IMR-90 (cell line): ENCODE results near the gene EIF3I. TPM values are rescaled to one million over a fixed set of nuclear protein-coding genes. Genes with fewer than 3 reads are reported as not detected.
A peak's percentile ranks its signal among the peaks of the same experiment; 100 is the strongest.

Experiments
- ATAC-seq: fragments of 200-7000 bp; cut with Tn5 transposase; 2 replicates; pipeline ENCODE4 v1.9.1; 2020; ENCODE audit warnings: low read depth, mild to moderate bottlenecking, moderate library complexity
- BruUV-seq: library from RNA; stranded (reverse); fragments of 400-500 nt; replicated peaks from 2 replicates; lab custom pipeline; 2021; lab: Mats Ljungman, UMichigan
- CTCF ChIA-PET: fragments of 300-600 bp; formaldehyde crosslinking; extraction: SDS; loops from one replicate; lab custom pipeline; 2021; ENCODE audit warnings: antibody characterized with exemption; lab: Yijun Ruan, JAX
- POLR2A ChIA-PET: fragments of 300-600 bp; sonication (Branson Sonifier 250); formaldehyde crosslinking; loops from one replicate; lab custom pipeline; 2022; ENCODE audit warnings: antibody characterized with exemption; ENCODE audit not compliant: unreplicated experiment; lab: Charles Lee
- DNase-seq: peaks from one replicate; pipeline ENCODE4 v3.0.0; 2013
- H2AFZ ChIP-seq: replicated peaks from 2 replicates; pipeline ENCODE3; 2013; ENCODE audit warnings: low read length, mild to moderate bottlenecking; ENCODE audit not compliant: poor library complexity
- H2AK5ac ChIP-seq: 2 replicates; pipeline ENCODE4 v1.6.1; 2013; ENCODE audit warnings: low read depth, low read length, inconsistent platforms
- H2AK9ac ChIP-seq: replicated peaks from 2 replicates; pipeline ENCODE3; 2013; ENCODE audit warnings: mild to moderate bottlenecking, low read depth, low read length, moderate library complexity; ENCODE audit not compliant: poor library complexity
- H2BK120ac ChIP-seq: 2 replicates; pipeline ENCODE4 v1.6.1; 2013; ENCODE audit warnings: low read depth, low read length, inconsistent platforms
- H2BK15ac ChIP-seq: 3 replicates; pipeline ENCODE4 v1.6.1; 2013; ENCODE audit warnings: low read depth, low read length, inconsistent platforms
- H2BK20ac ChIP-seq: 2 replicates; pipeline ENCODE4 v1.6.1; 2013; ENCODE audit warnings: low read depth, mild to moderate bottlenecking, inconsistent platforms, low read length, moderate library complexity
- H2BK5ac ChIP-seq: 2 replicates; pipeline ENCODE4 v1.6.1; 2013; ENCODE audit warnings: mild to moderate bottlenecking, low read depth, low read length, inconsistent platforms; ENCODE audit not compliant: poor library complexity, severe bottlenecking
- H3K14ac ChIP-seq: replicated peaks from 2 replicates; pipeline ENCODE4 v1.6.1; 2013; ENCODE audit warnings: low read depth, low read length, inconsistent platforms
- H3K18ac ChIP-seq: 2 replicates; pipeline ENCODE4 v1.6.1; 2013; ENCODE audit warnings: low read depth, low read length, control low read depth
- H3K23ac ChIP-seq: 2 replicates; pipeline ENCODE4 v1.6.1; 2013; ENCODE audit warnings: low read depth, low read length, inconsistent platforms
- H3K27ac ChIP-seq: 2 replicates; pipeline ENCODE4 v1.5.1; 2013; ENCODE audit warnings: mild to moderate bottlenecking, control low read depth, low read length; ENCODE audit not compliant: insufficient read depth
- H3K27me3 ChIP-seq: 2 replicates; pipeline ENCODE4 v1.6.1; 2013; ENCODE audit warnings: low read length; ENCODE audit not compliant: control insufficient read depth, insufficient read depth
- H3K36me3 ChIP-seq: 2 replicates; pipeline ENCODE4 v1.6.1; 2013; ENCODE audit warnings: low read length, mixed read lengths; ENCODE audit not compliant: control insufficient read depth, insufficient read depth
- H3K4ac ChIP-seq: 2 replicates; pipeline ENCODE4 v1.6.1; 2013; ENCODE audit warnings: low read depth, low read length, inconsistent platforms
- H3K4me1 ChIP-seq: 2 replicates; pipeline ENCODE4 v1.6.1; 2013; ENCODE audit warnings: low read length, mixed read lengths; ENCODE audit not compliant: control insufficient read depth, insufficient read depth
- H3K4me2 ChIP-seq: 2 replicates; pipeline ENCODE4 v1.6.1; 2013; ENCODE audit warnings: low read depth, mild to moderate bottlenecking, control low read depth, low read length, moderate library complexity
- H3K4me3 ChIP-seq: 2 replicates; pipeline ENCODE4 v1.5.1; 2013; ENCODE audit warnings: low read depth, mild to moderate bottlenecking, control low read depth, low read length, moderate library complexity; ENCODE audit not compliant: insufficient read depth
- H3K56ac ChIP-seq: 2 replicates; pipeline ENCODE4 v1.6.1; 2013; ENCODE audit warnings: low read length, inconsistent platforms; ENCODE audit not compliant: insufficient read depth; ENCODE audit errors: extremely low read depth
- H3K79me1 ChIP-seq, 2 experiments: 2 replicates each; pipeline ENCODE4 v1.6.1; 2013; ENCODE audit warnings: low read length in 2 of 2, inconsistent platforms in 1 of 2, low read depth in 1 of 2
- H3K9ac ChIP-seq: 2 replicates; pipeline ENCODE4 v1.6.1; 2013; ENCODE audit warnings: low read depth, low read length, control low read depth
- H3K9me1 ChIP-seq: 2 replicates; pipeline ENCODE4 v1.6.1; 2013; ENCODE audit warnings: low read length, inconsistent platforms; ENCODE audit not compliant: insufficient read depth
- H3K9me3 ChIP-seq: 2 replicates; pipeline ENCODE4 v1.6.1; 2013; ENCODE audit warnings: low read length; ENCODE audit not compliant: control insufficient read depth, insufficient read depth
- H4K20me1 ChIP-seq: 2 replicates; pipeline ENCODE4 v1.6.1; 2013; ENCODE audit warnings: low read length, inconsistent platforms; ENCODE audit not compliant: insufficient read depth
- H4K5ac ChIP-seq: 2 replicates; pipeline ENCODE4 v1.6.1; 2013; ENCODE audit warnings: mild to moderate bottlenecking, low read depth, low read length, control low read depth
- H4K8ac ChIP-seq, 2 experiments: 2 replicates each; pipeline ENCODE4 v1.6.1; 2013; ENCODE audit warnings: low read depth in 2 of 2, low read length in 2 of 2, control low read depth in 1 of 2, inconsistent platforms in 1 of 2
- H4K91ac ChIP-seq: 2 replicates; pipeline ENCODE4 v1.6.1; 2013; ENCODE audit warnings: low read depth, low read length, inconsistent platforms; ENCODE audit not compliant: insufficient read depth
- BHLHE40 ChIP-seq: fragments of 150-350 bp; IDR thresholded peaks from 2 replicates; pipeline ENCODE4 v1.6.1; 2016; ENCODE audit warnings: mild to moderate bottlenecking, low read depth, low read length
- CHD1 ChIP-seq: IDR thresholded peaks from 2 replicates; pipeline ENCODE4 v1.6.1; 2012; ENCODE audit warnings: low read depth, low read length, improper control_type of control experiment
- FOS ChIP-seq: fragments of 150-350 bp; IDR thresholded peaks from 2 replicates; pipeline ENCODE4 v1.6.1; 2016; ENCODE audit warnings: low read depth, low read length
- MAFK ChIP-seq: IDR thresholded peaks from 2 replicates; pipeline ENCODE4 v1.6.1; 2012; ENCODE audit warnings: low read depth, low read length, improper control_type of control experiment
- MAZ ChIP-seq: IDR thresholded peaks from 2 replicates; pipeline ENCODE4 v1.6.1; 2012; ENCODE audit warnings: low read depth, mild to moderate bottlenecking, low read length, improper control_type of control experiment, moderate library complexity, borderline replicate concordance
- MXI1 ChIP-seq: IDR thresholded peaks from 2 replicates; pipeline ENCODE4 v1.6.1; 2012; ENCODE audit warnings: low read depth, mild to moderate bottlenecking, low read length, moderate library complexity, borderline replicate concordance
- POLR2A ChIP-seq: IDR thresholded peaks from 2 replicates; pipeline ENCODE4 v1.6.1; 2012; ENCODE audit warnings: mild to moderate bottlenecking, low read depth, low read length
- RCOR1 ChIP-seq: IDR thresholded peaks from 2 replicates; pipeline ENCODE4 v1.6.1; 2012; ENCODE audit warnings: mild to moderate bottlenecking, low read length, improper control_type of control experiment; ENCODE audit not compliant: insufficient replicate concordance
- RFX5 ChIP-seq: IDR thresholded peaks from 2 replicates; pipeline ENCODE4 v1.8.0; 2012; ENCODE audit warnings: low read depth, mild to moderate bottlenecking, low read length, moderate library complexity
- SMC3 ChIP-seq: fragments of 150-350 bp; IDR thresholded peaks from 2 replicates; pipeline ENCODE4 v1.6.1; 2016; ENCODE audit warnings: low read depth, mild to moderate bottlenecking, antibody characterized with exemption, low read length, moderate library complexity
- WGBS, 2 experiments: methylation state at CpG; one replicate each; pipeline versions ENCODE4 v1.1.5 to v1.1.7; 2013; ENCODE audit warnings: missing lambda C conversion rate in 2 of 2; ENCODE audit not compliant: insufficient read length in 1 of 2; ENCODE audit errors: extremely low coverage in 2 of 2; 5-methylcytosine and 5-hydroxymethylcytosine counted together
- dilution Hi-C: fragments of 300-500 bp; cut with HindIII; formaldehyde crosslinking; loops from one replicate; pipeline ENCODE4 v1.14.3; 2018; ENCODE audit warnings: low sequenced_read_pairs; ENCODE audit not compliant: unreplicated experiment
- in situ Hi-C: fragments of 300-500 bp; cut with MboI; formaldehyde crosslinking; loops from 3 replicates; pipeline ENCODE4 v1.14.3; 2019; ENCODE audit warnings: low sequenced_read_pairs, inconsistent platforms, mixed read lengths
- intact Hi-C: fragments of 100-400 bp; cut with micrococcal nuclease; formaldehyde crosslinking; loops from 2 replicates; pipeline ENCODE4 v1.10.0; 2022
- polyA plus RNA-seq, 3 experiments: library from polyadenylated mRNA; depleted of rRNA; stranded (reverse); fragments of >200 nt; gene quantifications; 2 replicates each; pipeline ENCODE4 v1.2.3, GENCODE V29; 2012; ENCODE audit warnings: low replicate concordance in 1 of 3
- total RNA-seq: library from RNA; depleted of rRNA; stranded (reverse); fragments of >200 nt; gene quantifications from 2 replicates; pipeline ENCODE4 v1.2.3, GENCODE V29; 2012
- TF ChIP-seq, protein P1 (sequence below): fragments of 150-350 bp; IDR thresholded peaks from 2 replicates; pipeline ENCODE4 v1.6.1; 2016; ENCODE audit warnings: low read depth, mild to moderate bottlenecking, low read length, moderate library complexity, borderline replicate concordance

Gene EIF3I
- total and polyA plus RNA-seq, 2 of the 4 experiments (the other 2 are of a cell fraction), result 469 to 716 TPM

- no peak for TF ChIP-seq MXI1
Observed at GRCh38 chr1:32240140-32240951, 18.1 kb downstream of the EIF3I start (continued).

- H4K8ac ChIP-seq, result peak overlapping the region; percentile 87 to 89
- H3K27ac ChIP-seq, result peak overlapping the region; percentile 45
- H3K4me2 ChIP-seq, result peak overlapping the region; percentile 86
- ATAC-seq (peak; percentile 57), DNase-seq (peak; percentile 66)
- H2BK5ac ChIP-seq, result peak overlapping the region; percentile 0
- peak overlapping the region; percentile 56; the same call in 1 of the 2 replicates for H3K56ac ChIP-seq
- dilution Hi-C loops (no loop called here), in situ Hi-C loops (no loop called here), intact Hi-C loops (loop anchor here (5.0 kb wide), 2 partner anchors 71 to 91 kb away; no protein-coding TSS in a partner anchor)
- H2BK120ac ChIP-seq, result peak overlapping the region; percentile 72
- no peaks in the 10 kb centered on the region for H3K36me3 ChIP-seq
- H3K4me3 ChIP-seq, result peak overlapping the region; percentile 51
- peak overlapping the region; percentile 32; the same call in 1 of the 2 replicates for H2AK5ac ChIP-seq
- peak overlapping the region; percentile 89 for H4K5ac ChIP-seq
- H3K9ac ChIP-seq, result peak overlapping the region; percentile 66
- BruUV-seq, result no TSS peak
- H4K20me1 ChIP-seq, result no peaks in the 10 kb centered on the region
- peak overlapping the region; percentile 89 for H2AFZ ChIP-seq
- H3K9me3 ChIP-seq, result no peaks in the 10 kb centered on the region
- ChIA-PET CTCF (interaction anchor here (0.6 to 1.9 kb wide), 5 partner anchors 8 to 75 kb away, joined by 3 to 6 read pairs (median 4); no protein-coding TSS in a partner anchor), POLR2A (no interaction called here)
- peak overlapping the region; percentile 42 for H3K18ac ChIP-seq
- no peaks in the 10 kb centered on the region for H3K27me3 ChIP-seq
- H4K91ac ChIP-seq, result peak overlapping the region; percentile 79
- H2BK15ac ChIP-seq, result peak overlapping the region; percentile 42; the same call in 2 of the 3 replicates
- 2% methylated on average over 30 of the region's 55 CpGs; no CpG with 5 or more reads in 1 of the 2 experiments for WGBS, 2 experiments
- 0 out of 2 replicates have a peak, but pooled peaks cover 11% of the 10 kb centered on the region for H3K9me1 ChIP-seq
- H3K14ac ChIP-seq, result peak overlapping the region; percentile 93
- H2BK20ac ChIP-seq, result peak overlapping the region; percentile 41
- H2AK9ac ChIP-seq, result peak overlapping the region; percentile 97
- peak overlapping the region; percentile 84 for H3K4ac ChIP-seq
- H3K23ac ChIP-seq, result peak overlapping the region; percentile 93
- peaks cover 0 to 29% of the 10 kb centered on the region in 2 experiments; a peak in 2 of 4 replicates for H3K79me1 ChIP-seq
- peaks cover 7% of the 10 kb centered on the region for H3K4me1 ChIP-seq
- TF ChIP-seq MXI1 (no peak), RCOR1 (peak; percentile 52), MAFK (no peak), FOS (peak; percentile 75; the same call in 1 of the 2 replicates), BHLHE40 (no peak), POLR2A (peak; percentile 51; the same call in 1 of the 2 replicates), SMC3 (peak; percentile 11; the same call in 1 of the 2 replicates), RFX5 (no peak), MAZ (peak; percentile 61), CHD1 (no peak)
- TF ChIP-seq, protein P1, sequence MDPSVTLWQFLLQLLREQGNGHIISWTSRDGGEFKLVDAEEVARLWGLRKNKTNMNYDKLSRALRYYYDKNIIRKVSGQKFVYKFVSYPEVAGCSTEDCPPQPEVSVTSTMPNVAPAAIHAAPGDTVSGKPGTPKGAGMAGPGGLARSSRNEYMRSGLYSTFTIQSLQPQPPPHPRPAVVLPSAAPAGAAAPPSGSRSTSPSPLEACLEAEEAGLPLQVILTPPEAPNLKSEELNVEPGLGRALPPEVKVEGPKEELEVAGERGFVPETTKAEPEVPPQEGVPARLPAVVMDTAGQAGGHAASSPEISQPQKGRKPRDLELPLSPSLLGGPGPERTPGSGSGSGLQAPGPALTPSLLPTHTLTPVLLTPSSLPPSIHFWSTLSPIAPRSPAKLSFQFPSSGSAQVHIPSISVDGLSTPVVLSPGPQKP, result no peak
Observed at GRCh38 chr1:32241001-32241763, 19.0 kb downstream of the EIF3I start.
